ENCODE measurements around the gene WDFY3. TPM values are rescaled to one million over a fixed set of nuclear protein-coding genes. Genes with fewer than 3 reads are reported as not detected.

Gene WDFY3
- total and polyA plus RNA-seq, 3 donors from 2014 or later = 31.7 to 168 (median 126) TPM

DNA sequence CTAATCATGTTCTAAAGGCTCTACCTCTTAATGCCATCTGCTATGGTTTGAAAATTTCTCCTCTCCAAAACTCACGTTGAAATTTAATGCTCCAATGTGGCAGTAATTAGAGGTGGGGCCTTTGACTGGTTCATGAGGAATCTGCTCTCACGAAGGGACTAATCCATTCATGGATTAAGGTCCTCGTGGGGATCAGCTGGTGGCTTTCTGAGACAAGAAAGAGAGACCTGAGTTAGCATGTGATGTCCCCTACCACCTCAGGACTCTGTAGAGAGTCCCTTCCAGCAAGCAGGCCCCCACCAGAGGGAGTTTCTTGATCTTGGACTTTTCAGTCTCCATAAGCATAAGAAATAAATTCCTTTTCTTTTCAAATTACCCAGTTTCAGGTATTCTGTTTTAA lies 65.3 kb downstream of the WDFY3 start:
- Histone ChIP-seq H3K4me1 (peaks cover 4% of the 10 kb centered on the region), H3K9me3 (no peaks in the 10 kb centered on the region), H3K4me3 (no peak overlapping the region), H3K36me3 (ENCODE audit: low read depth, missing control alignments) (no peaks in the 10 kb centered on the region), H3K27ac (no peak overlapping the region), H3K27me3 (no peaks in the 10 kb centered on the region)
- 79 to 84% methylated on average over 3 of the region's 3 CpGs for WGBS, 2 donors
- no peak for DNase-seq
- TF ChIP-seq, protein P1, sequence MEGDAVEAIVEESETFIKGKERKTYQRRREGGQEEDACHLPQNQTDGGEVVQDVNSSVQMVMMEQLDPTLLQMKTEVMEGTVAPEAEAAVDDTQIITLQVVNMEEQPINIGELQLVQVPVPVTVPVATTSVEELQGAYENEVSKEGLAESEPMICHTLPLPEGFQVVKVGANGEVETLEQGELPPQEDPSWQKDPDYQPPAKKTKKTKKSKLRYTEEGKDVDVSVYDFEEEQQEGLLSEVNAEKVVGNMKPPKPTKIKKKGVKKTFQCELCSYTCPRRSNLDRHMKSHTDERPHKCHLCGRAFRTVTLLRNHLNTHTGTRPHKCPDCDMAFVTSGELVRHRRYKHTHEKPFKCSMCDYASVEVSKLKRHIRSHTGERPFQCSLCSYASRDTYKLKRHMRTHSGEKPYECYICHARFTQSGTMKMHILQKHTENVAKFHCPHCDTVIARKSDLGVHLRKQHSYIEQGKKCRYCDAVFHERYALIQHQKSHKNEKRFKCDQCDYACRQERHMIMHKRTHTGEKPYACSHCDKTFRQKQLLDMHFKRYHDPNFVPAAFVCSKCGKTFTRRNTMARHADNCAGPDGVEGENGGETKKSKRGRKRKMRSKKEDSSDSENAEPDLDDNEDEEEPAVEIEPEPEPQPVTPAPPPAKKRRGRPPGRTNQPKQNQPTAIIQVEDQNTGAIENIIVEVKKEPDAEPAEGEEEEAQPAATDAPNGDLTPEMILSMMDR (IDR thresholded peaks at IDR 0.05) = no peak
- TF ChIP-seq POLR2A (IDR thresholded peaks at IDR 0.05) = no peak
- intact Hi-C loops (cut with DNase I; ENCODE audit: low total_unique reads) = no loop called here

DNA sequence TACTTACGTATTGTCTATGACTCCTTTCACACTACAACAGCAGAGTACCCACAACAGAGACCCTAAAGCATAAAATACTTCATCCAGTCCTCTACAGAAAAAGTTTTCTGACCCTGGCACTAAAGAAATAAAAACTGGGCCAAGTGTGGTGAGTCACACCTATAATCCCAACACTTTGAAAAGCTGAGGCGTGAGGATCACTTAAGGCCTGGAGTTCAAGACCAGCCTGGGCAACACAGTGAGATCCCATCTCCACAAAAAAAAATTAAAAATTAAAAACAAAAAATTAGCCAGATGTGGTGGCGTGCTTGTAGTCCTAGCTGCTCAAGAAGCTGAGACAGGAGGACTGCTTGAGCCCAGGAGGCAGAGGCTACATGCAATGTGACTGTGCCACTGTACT lies 66.9 kb downstream of the WDFY3 start:
- Histone ChIP-seq H3K27me3 (no peaks in the 10 kb centered on the region), H3K4me3 (no peak overlapping the region), H3K4me1 (no peaks in the 10 kb centered on the region), H3K27ac (no peak overlapping the region), H3K9me3 (no peaks in the 10 kb centered on the region), H3K36me3 (ENCODE audit: low read depth, missing control alignments) (no peaks in the 10 kb centered on the region)
- TF ChIP-seq, protein P1 (IDR thresholded peaks at IDR 0.05) = no peak
- TF ChIP-seq POLR2A (IDR thresholded peaks at IDR 0.05) = no peak
- intact Hi-C loops (cut with DNase I; ENCODE audit: low total_unique reads) = no loop called here
- no peak for DNase-seq
- 96 to 98% methylated on average over 3 of the region's 3 CpGs for WGBS, 2 donors

DNA sequence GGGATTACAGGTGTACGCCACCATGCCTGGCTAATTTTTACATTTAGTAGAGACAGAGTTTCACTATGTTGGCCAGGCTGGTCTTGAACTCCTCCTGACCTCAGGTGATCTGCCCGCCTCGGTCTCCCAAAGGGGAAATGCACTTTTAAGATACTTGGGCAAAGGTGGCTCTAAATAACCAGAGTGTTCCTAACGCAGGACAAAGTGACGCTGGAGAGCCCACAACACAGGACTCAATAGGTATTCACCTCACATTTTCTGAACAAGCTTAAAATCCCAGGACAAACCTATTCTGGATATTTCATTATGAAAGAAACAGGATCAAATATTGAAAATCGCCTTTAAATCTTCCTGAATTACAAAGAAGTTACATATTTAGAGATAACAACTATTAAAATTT lies 69.0 kb downstream of the WDFY3 start:
- H3K4me1 ChIP-seq = no peaks in the 10 kb centered on the region
- no peaks in the 10 kb centered on the region for H3K36me3 ChIP-seq (ENCODE audit: low read depth, missing control alignments)
- no peaks in the 10 kb centered on the region for H3K9me3 ChIP-seq
- no peak for DNase-seq
- TF ChIP-seq, protein P1 (IDR thresholded peaks at IDR 0.05) = no peak
- TF ChIP-seq POLR2A (IDR thresholded peaks at IDR 0.05) = no peak
- intact Hi-C loops (cut with DNase I; ENCODE audit: low total_unique reads) = no loop called here
- no peak overlapping the region for H3K27ac ChIP-seq
- 86 to 93% methylated on average over 6 of the region's 6 CpGs for WGBS, 2 donors
- no peaks in the 10 kb centered on the region for H3K27me3 ChIP-seq
- H3K4me3 ChIP-seq = no peak overlapping the region

DNA sequence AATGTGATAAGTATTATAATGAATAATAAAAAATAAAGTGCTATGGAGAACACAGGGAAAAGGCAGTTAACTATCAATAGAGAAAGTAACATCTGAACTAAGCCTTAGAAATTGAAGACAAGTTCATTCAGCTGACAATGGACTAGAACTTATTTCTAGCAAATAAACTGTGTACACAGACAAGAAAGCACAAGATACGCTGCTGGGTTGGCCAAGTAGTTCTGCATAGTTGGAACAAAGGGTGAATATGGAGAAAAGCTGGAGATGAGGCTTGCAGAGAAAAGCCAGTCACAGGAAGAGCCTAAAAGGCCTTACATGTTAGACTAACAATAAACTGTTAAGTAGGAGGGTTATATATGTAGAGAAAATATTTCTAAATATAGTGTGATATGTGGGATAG lies 71.2 kb downstream of the WDFY3 start:
- H3K4me3 ChIP-seq = no peak overlapping the region
- no peaks in the 10 kb centered on the region for H3K27me3 ChIP-seq
- intact Hi-C loops (cut with DNase I; ENCODE audit: low total_unique reads) = no loop called here
- no peaks in the 10 kb centered on the region for H3K9me3 ChIP-seq
- TF ChIP-seq POLR2A (IDR thresholded peaks at IDR 0.05) = no peak
- TF ChIP-seq, protein P1 (IDR thresholded peaks at IDR 0.05) = no peak
- H3K27ac ChIP-seq = no peak overlapping the region
- DNase-seq = no peak
- H3K4me1 ChIP-seq = no peaks in the 10 kb centered on the region
- no peaks in the 10 kb centered on the region for H3K36me3 ChIP-seq (ENCODE audit: low read depth, missing control alignments)
- WGBS, 2 donors = 86 to 94% methylated on average over 1 of the region's 1 CpG

- DNase-seq = no peak
- 97% methylated on average over 10 of the region's 10 CpGs for WGBS, 2 donors
- Histone ChIP-seq H3K4me3 (no peak overlapping the region), H3K27me3 (no peaks in the 10 kb centered on the region), H3K27ac (no peak overlapping the region), H3K9me3 (no peaks in the 10 kb centered on the region), H3K36me3 (ENCODE audit: low read depth, missing control alignments) (no peaks in the 10 kb centered on the region), H3K4me1 (no peaks in the 10 kb centered on the region)
- intact Hi-C loops (cut with DNase I; ENCODE audit: low total_unique reads) = no loop called here
- TF ChIP-seq POLR2A (IDR thresholded peaks at IDR 0.05) = no peak
- TF ChIP-seq, protein P1 (IDR thresholded peaks at IDR 0.05) = no peak
These were observed 71.9 kb downstream of the WDFY3 start for GRCh38 chr4:84894621-84895020.

Data from testis (tissue), 3 donors.